Upper lobe of left lung (tissue), 6 donors: ENCODE measurements around the gene ORAI2. TPM values are rescaled to one million over a fixed set of nuclear protein-coding genes. Genes with fewer than 3 reads are reported as not detected.

Experiments
- ATAC-seq, 2 donors: fragments of 200-7000 bp; cut with Tn5 transposase; one replicate each; pipeline ENCODE4 v1.9.1; 2022; ENCODE audit warnings: mild to moderate bottlenecking in 2 of 2, moderate library complexity in 2 of 2; ENCODE audit not compliant: low FRiP score in 2 of 2
- DNase-seq, 2 donors: peaks; one replicate each; pipeline ENCODE4 v3.0.0-alpha.2; 2019 to 2020
- H3K27ac ChIP-seq, 4 donors: fragments of 200-600 bp; sonication (generic); one replicate each; pipeline ENCODE4 v1.5.1; 2016 to 2019
- H3K27me3 ChIP-seq, 4 donors: fragments of 200-600 bp; sonication (generic); one replicate each; pipeline ENCODE4 v1.5.1; 2017 to 2019
- H3K36me3 ChIP-seq, 4 donors: fragments of 200-600 bp; sonication (generic); one replicate each; pipeline ENCODE4 v1.5.1; 2016 to 2019
- H3K4me1 ChIP-seq, 4 donors: fragments of 200-600 bp; sonication (generic); one replicate each; pipeline ENCODE4 v1.5.1; 2018 to 2019
- H3K4me3 ChIP-seq, 4 donors: fragments of 200-600 bp; sonication (generic); one replicate each; pipeline ENCODE4 v1.5.1; 2017 to 2019; ENCODE audit warnings: mild to moderate bottlenecking in 2 of 4, moderate library complexity in 1 of 4
- H3K9me3 ChIP-seq, 4 donors: fragments of 200-600 bp; sonication (generic); one replicate each; pipeline ENCODE4 v1.5.1; 2018 to 2019
- CTCF ChIP-seq, 6 experiments: fragments of 450-650 bp in 4 of 6; fragments of 200-600 bp in 2 of 6; sonication (generic) in 2 of 6; IDR thresholded peaks; one replicate each; pipeline ENCODE4 v1.5.1; 2016 to 2019; ENCODE audit warnings: antibody characterized with exemption in 6 of 6
- EP300 ChIP-seq, 4 donors: sonication (generic); formaldehyde crosslinking; IDR thresholded peaks; one replicate each; pipeline ENCODE4 v1.5.1; 2017; ENCODE audit warnings: antibody characterized with exemption in 4 of 4, control low read depth in 2 of 4
- POLR2A ChIP-seq, 4 donors: fragments of 450-650 bp; IDR thresholded peaks; one replicate each; pipeline ENCODE4 v1.5.1; 2016 to 2017; ENCODE audit warnings: antibody characterized with exemption in 4 of 4, mild to moderate bottlenecking in 2 of 4
- POLR2AphosphoS5 ChIP-seq, 2 donors: sonication (generic); formaldehyde crosslinking; IDR thresholded peaks; one replicate each; pipeline ENCODE4 v1.5.1; 2017; ENCODE audit warnings: antibody characterized with exemption in 2 of 2
- WGBS, 2 donors: methylation state at CpG; one replicate each; pipeline ENCODE4 v1.1.5; 2017 to 2018; 5-methylcytosine and 5-hydroxymethylcytosine counted together
- total RNA-seq, 6 donors: library from RNA; depleted of rRNA in 4 of 6; stranded (reverse); fragments of >200 nt in 4 of 6; gene quantifications; one replicate each; pipeline versions ENCODE4 v1.1.0 to v1.2.1, GENCODE V29; 2016 to 2021
- donor health status: DM: no; HTN: no; CAD: no; lungs with moderate emphysema.
- donor health status: DM: no; HTN: yes; CAD: no; lungs with severe emphysema.

Gene ORAI2
- total RNA-seq, 6 donors from 2014 or later = 9.4 to 35.2 (median 30.5) TPM

- TF ChIP-seq EP300 (IDR thresholded peaks at IDR 0.05) (no peak), CTCF (IDR thresholded peaks at IDR 0.05) (no peak), POLR2A (IDR thresholded peaks at IDR 0.05) (no peak), POLR2AphosphoS5 (IDR thresholded peaks at IDR 0.05) (no peak)
- Histone ChIP-seq H3K9me3 (no peaks in the 10 kb centered on the region), H3K4me1 (peaks cover 7 to 18% (median 10%) of the 10 kb centered on the region in 4 donors), H3K27me3 (no peaks in the 10 kb centered on the region), H3K4me3 (no peak overlapping the region), H3K27ac (no peak overlapping the region), H3K36me3 (peaks cover 0 to 15% (median 2%) of the 10 kb centered on the region in 4 donors)
- WGBS, 2 donors = 87 to 89% methylated on average over 1 of the region's 1 CpG
- ATAC-seq (no peak), DNase-seq (no peak)
Measured at GRCh38 chr7:102392330-102392729, 41.0 kb upstream of the ORAI2 start.

GRCh38 chr7:102393467-102393866, 39.9 kb upstream of the ORAI2 start:
- TF ChIP-seq EP300 (IDR thresholded peaks at IDR 0.05) (no peak), POLR2A (IDR thresholded peaks at IDR 0.05) (no peak), CTCF (IDR thresholded peaks at IDR 0.05) (no peak), POLR2AphosphoS5 (IDR thresholded peaks at IDR 0.05) (no peak)
- Histone ChIP-seq H3K4me3 (no peak overlapping the region), H3K27me3 (no peaks in the 10 kb centered on the region), H3K9me3 (no peaks in the 10 kb centered on the region), H3K36me3 (peaks cover 0 to 12% (median 0%) of the 10 kb centered on the region in 4 donors), H3K4me1 (peaks cover 9 to 20% (median 14%) of the 10 kb centered on the region in 4 donors), H3K27ac (no peak overlapping the region)
- 93 to 94% methylated on average over 9 of the region's 9 CpGs for WGBS, 2 donors
- no peak for DNase-seq
- ATAC-seq = no peak

- DNase-seq (no peak), ATAC-seq (peak in 1 of 2 donors; percentile 1)
- H3K27me3 ChIP-seq = no peaks in the 10 kb centered on the region
- H3K36me3 ChIP-seq = peaks cover 0 to 24% (median 17%) of the 10 kb centered on the region in 4 donors
- H3K4me3 ChIP-seq = peak overlapping the region; percentile 72 to 83 (median 78)
- TF ChIP-seq POLR2AphosphoS5 (IDR thresholded peaks at IDR 0.05) (no peak), POLR2A (IDR thresholded peaks at IDR 0.05) (no peak), EP300 (IDR thresholded peaks at IDR 0.05) (no peak), CTCF (IDR thresholded peaks at IDR 0.05) (no peak)
- H3K9me3 ChIP-seq = no peaks in the 10 kb centered on the region
- WGBS, 2 donors = 12 to 22% methylated on average over 9 of the region's 9 CpGs
- H3K27ac ChIP-seq = peak overlapping the region; percentile 80 to 88 (median 86)
- peaks cover 9 to 20% (median 14%) of the 10 kb centered on the region in 4 donors for H3K4me1 ChIP-seq
Measured at GRCh38 chr7:102395592-102395872, 37.8 kb upstream of the ORAI2 start.

- H3K36me3 ChIP-seq = peaks cover 3 to 30% (median 22%) of the 10 kb centered on the region in 4 donors
- WGBS, 2 donors = 0 to 1% methylated on average over 27 to 39 of the region's 59 CpGs
- ATAC-seq = peak; percentile 94 to 97
Measured at GRCh38 chr7:102395873-102396709, 37.3 kb upstream of the ORAI2 start, which contains the start of gene PRKRIP1. Gene PRKRIP1, plus strand, starts transcription at chr7:102396363. Its CDS starts 49 bp downstream, at chr7:102396412.

More at GRCh38 chr7:102395873-102396709, 37.3 kb upstream of the ORAI2 start, which contains the start of gene PRKRIP1:
- peak; percentile 93 to 94 for DNase-seq
- no peaks in the 10 kb centered on the region for H3K9me3 ChIP-seq
- H3K27ac ChIP-seq = peak within 1 kb of the TSS; percentile 80 to 88 (median 86)
- H3K4me3 ChIP-seq = peak within 1 kb of the TSS; percentile 72 to 83 (median 78)
- no peaks in the 10 kb centered on the region for H3K27me3 ChIP-seq
- TF ChIP-seq POLR2A (IDR thresholded peaks at IDR 0.05) (peak in 3 of 4 donors; percentile 44 to 72 (median 48)), CTCF (IDR thresholded peaks at IDR 0.05) (no peak), POLR2AphosphoS5 (IDR thresholded peaks at IDR 0.05) (peak; percentile 60 to 72), EP300 (IDR thresholded peaks at IDR 0.05) (no peak)
- H3K4me1 ChIP-seq = peaks cover 9 to 20% (median 14%) of the 10 kb centered on the region in 4 donors
